ENCODE results near the gene HAND1. TPM values are rescaled to one million over a fixed set of nuclear protein-coding genes. Genes with fewer than 3 reads are reported as not detected.

The HAND1 gene
- total RNA-seq, 1 donor: not detected

GRCh38 chr5:154428208-154428607 is 49.8 kb downstream of the HAND1 start:
- no peak for TF ChIP-seq CTCF (IDR thresholded peaks at IDR 0.05; ENCODE audit: insufficient read depth, low read depth, low read length)
- DNase-seq (ENCODE audit: low read depth): no peak
- no peak overlapping the region for H3K4me3 ChIP-seq (ENCODE audit: low read depth, low read length)

Other genes starting within 250 kb of the HAND1 start
- 14.8 and 20.7 TPM in 2 replicates for gene SAP30L, start 32.2 kb downstream of the HAND1 start, total RNA-seq